Body of pancreas (tissue), 4 donors: ENCODE measurements around the gene SH3D21. TPM values are rescaled to one million over a fixed set of nuclear protein-coding genes. Genes with fewer than 3 reads are reported as not detected.

Source experiments
- ATAC-seq: fragments of 150-250 bp; one replicate; pipeline ENCODE4 v1.9.1; 2016
- DNase-seq, 4 donors: peaks; one replicate each; pipeline ENCODE4 v3.0.0-alpha.2; 2019
- H3K27ac ChIP-seq, 4 donors: fragments of 200-600 bp; sonication (generic); 1 replicate in 3 of 4; 2 replicates in 1 of 4; pipeline versions ENCODE4 v1.5.1 to v1.6.1; 2016 to 2019; ENCODE audit warnings: mild to moderate bottlenecking in 1 of 4, mixed read lengths in 1 of 4, moderate library complexity in 1 of 4
- H3K27me3 ChIP-seq, 2 donors: fragments of 200-600 bp; sonication (generic); one replicate each; pipeline ENCODE4 v1.6.0; 2016; ENCODE audit warnings: mild to moderate bottlenecking in 1 of 2
- H3K36me3 ChIP-seq, 2 donors: fragments of 200-600 bp; sonication (generic); replicated peaks in 1 of 2; 2 replicates each; pipeline ENCODE4 v1.5.1; 2016; ENCODE audit warnings: low read depth in 2 of 2; ENCODE audit not compliant: insufficient read depth in 1 of 2
- H3K4me1 ChIP-seq: fragments of 200-600 bp; sonication (generic); one replicate; pipeline ENCODE4 v1.6.0; 2016
- H3K4me3 ChIP-seq, 2 donors: fragments of 200-600 bp; sonication (generic); 1 replicate in 1 of 2; 2 replicates in 1 of 2; pipeline ENCODE4 v1.5.1; 2016 to 2019
- H3K9me3 ChIP-seq, 3 donors: fragments of 200-600 bp; sonication (generic); 1 replicate in 2 of 3; 2 replicates in 1 of 3; pipeline ENCODE4 v1.5.1; 2016
- POLR2A ChIP-seq, 3 donors: fragments of 450-650 bp; IDR thresholded peaks; one replicate each; pipeline ENCODE4 v1.6.1; 2016; ENCODE audit warnings: antibody characterized with exemption in 3 of 3, mild to moderate bottlenecking in 2 of 3
- WGBS, 2 donors: methylation state at CpG; one replicate each; pipeline ENCODE4 v1.1.5; 2017; 5-methylcytosine and 5-hydroxymethylcytosine counted together
- intact Hi-C: fragments of 100-400 bp; cut with DNase I; formaldehyde crosslinking; loops from one replicate; pipeline ENCODE4 v1.15.1; 2023
- total RNA-seq, 2 donors: library from RNA; depleted of rRNA; stranded (reverse); fragments of >200 nt; gene quantifications; one replicate each; pipeline ENCODE4 v1.1.0, GENCODE V29; 2016
- TF ChIP-seq, protein P1 (sequence below), 7 experiments: fragments of 450-650 bp in 4 of 7; fragments of 200-600 bp in 3 of 7; sonication (generic) in 3 of 7; IDR thresholded peaks; one replicate each; pipeline ENCODE4 v1.5.1; 2016 to 2019; ENCODE audit warnings: antibody characterized with exemption in 7 of 7

SH3D21 gene
- under 1 TPM; 0.33 to 0.52 TPM for total RNA-seq

DNA sequence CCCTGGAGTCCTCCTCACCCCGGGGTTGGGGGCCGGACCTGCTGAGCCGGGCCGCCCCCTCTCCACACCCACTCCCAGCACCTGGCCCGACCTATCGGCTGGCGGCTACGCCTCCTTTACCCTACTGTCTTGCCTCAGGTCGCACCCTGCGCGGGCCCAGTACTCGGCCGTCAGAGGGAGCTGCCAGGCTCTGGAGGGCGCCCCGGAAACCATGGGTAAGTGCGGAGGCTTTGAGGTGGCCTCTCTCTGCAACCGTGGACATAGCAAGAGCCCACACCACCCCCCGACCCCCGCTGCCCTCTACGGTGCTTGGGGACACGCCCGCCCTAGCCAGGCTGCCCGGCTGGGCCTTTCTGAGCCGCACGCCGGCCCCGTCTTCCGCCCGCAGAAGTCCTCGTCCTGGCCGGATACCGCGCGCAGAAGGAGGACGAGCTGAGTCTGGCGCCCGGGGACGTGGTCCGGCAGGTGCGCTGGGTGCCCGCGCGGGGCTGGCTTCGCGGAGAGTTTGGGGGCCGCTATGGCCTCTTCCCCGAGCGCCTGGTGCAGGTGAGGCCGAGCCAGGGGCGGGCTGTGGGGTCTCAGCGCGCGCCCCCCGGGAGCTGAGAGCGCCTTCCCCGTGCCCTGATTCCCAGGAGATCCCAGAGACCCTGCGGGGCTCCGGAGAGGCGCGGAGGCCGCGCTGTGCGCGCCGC is at the start of gene SH3D21:
TSS of gene SH3D21 (plus strand) at position 159 of the 692 bp plus-strand sequence. CDS start at position 212, 53 bp downstream.
- TF ChIP-seq, protein P1, sequence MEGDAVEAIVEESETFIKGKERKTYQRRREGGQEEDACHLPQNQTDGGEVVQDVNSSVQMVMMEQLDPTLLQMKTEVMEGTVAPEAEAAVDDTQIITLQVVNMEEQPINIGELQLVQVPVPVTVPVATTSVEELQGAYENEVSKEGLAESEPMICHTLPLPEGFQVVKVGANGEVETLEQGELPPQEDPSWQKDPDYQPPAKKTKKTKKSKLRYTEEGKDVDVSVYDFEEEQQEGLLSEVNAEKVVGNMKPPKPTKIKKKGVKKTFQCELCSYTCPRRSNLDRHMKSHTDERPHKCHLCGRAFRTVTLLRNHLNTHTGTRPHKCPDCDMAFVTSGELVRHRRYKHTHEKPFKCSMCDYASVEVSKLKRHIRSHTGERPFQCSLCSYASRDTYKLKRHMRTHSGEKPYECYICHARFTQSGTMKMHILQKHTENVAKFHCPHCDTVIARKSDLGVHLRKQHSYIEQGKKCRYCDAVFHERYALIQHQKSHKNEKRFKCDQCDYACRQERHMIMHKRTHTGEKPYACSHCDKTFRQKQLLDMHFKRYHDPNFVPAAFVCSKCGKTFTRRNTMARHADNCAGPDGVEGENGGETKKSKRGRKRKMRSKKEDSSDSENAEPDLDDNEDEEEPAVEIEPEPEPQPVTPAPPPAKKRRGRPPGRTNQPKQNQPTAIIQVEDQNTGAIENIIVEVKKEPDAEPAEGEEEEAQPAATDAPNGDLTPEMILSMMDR (IDR thresholded peaks at IDR 0.05), result peak in 4 of 7 experiments; percentile 1 to 20 (median 8)
- no peak for TF ChIP-seq POLR2A (IDR thresholded peaks at IDR 0.05)
- H3K36me3 ChIP-seq, result peaks cover 0 to 5% of the 10 kb centered on the region in 2 donors
- intact Hi-C loops, result no loop called here
- peaks cover 19% of the 10 kb centered on the region for H3K4me1 ChIP-seq
- H3K27me3 ChIP-seq, result no peaks in the 10 kb centered on the region
- 0 to 1% methylated on average over 4 to 61 of the region's 65 CpGs for WGBS, 2 donors
- H3K27ac ChIP-seq, result peak within 1 kb of the TSS; percentile 16 to 82 (median 54)
- ATAC-seq (peak; percentile 58), DNase-seq (peak; percentile 50 to 65 (median 54))
- H3K4me3 ChIP-seq, result peak within 1 kb of the TSS; percentile 20 to 63
- no peaks in the 10 kb centered on the region for H3K9me3 ChIP-seq

DNA sequence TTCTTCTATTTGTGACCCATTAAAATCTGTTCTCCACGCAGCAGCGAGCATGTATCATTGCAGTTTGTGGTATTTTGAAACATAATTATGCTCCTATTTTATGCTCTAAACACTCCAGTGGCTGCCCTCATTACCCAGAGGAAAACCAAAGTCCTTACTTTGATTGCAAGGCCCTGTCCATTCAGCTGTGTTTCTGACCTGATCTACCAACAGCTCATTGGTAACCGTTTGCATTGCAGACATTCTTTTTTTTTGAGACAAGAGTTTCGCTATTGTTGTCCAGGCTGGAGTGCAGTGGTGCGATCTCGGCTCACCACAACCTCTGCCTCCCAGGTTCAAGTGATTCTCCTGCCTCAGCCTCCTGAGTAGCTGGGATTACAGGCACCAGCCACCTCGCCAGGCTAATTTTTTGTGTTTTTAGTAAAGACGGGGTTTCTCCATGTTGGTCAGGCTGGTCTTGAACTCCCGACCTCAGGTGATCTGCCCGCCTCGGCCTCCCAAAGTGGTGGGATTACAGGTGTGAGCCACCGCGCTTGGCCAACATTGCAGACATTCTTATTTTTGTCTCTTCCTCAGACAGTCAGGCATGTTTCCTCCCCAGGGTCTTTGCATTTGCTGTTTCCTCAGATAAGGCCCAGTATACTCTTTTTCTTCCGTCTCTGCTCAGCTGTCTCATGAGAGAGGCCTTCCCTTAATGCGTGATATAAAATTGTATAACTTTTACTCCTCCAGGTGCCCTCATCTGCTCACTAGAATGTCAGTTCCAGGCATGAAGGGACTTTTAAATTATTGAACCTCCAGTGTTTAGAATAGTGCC is 49.4 kb upstream of the SH3D21 start:
- Histone ChIP-seq H3K36me3 (peaks cover 0 to 2% of the 10 kb centered on the region in 2 donors), H3K9me3 (no peaks in the 10 kb centered on the region), H3K4me1 (peaks cover 42% of the 10 kb centered on the region), H3K27ac (peak overlapping the region in 3 of 4 donors; percentile 71 to 84 (median 78)), H3K4me3 (no peak overlapping the region), H3K27me3 (no peaks in the 10 kb centered on the region)
- DNase-seq (no peak), ATAC-seq (no peak)
- TF ChIP-seq, protein P1 (IDR thresholded peaks at IDR 0.05), result no peak
- no peak for TF ChIP-seq POLR2A (IDR thresholded peaks at IDR 0.05)
- 77 to 86% methylated on average over 14 to 15 of the region's 15 CpGs for WGBS, 2 donors
- intact Hi-C loops, result no loop called here

DNA sequence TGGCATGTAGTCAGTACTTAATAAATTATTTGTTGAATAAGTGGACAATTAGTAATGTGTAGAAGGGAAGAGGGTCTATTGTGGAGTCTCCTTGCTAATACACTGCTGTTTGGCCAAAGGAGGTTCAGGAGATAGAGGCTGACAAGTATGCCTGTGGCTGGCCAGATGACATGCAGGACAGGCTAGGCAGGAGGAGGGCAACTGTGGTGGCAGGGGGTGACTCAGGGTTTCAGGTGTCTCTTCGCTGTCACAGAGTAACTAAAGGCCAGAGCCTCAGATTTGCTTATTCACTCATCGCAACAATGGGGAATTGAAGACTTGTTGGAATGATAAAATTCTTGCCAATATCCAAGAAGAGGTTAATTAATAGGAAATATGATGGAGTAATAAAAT is 48.8 kb upstream of the SH3D21 start:
- no peak for DNase-seq
- Histone ChIP-seq H3K4me1 (peaks cover 36% of the 10 kb centered on the region), H3K9me3 (no peaks in the 10 kb centered on the region), H3K4me3 (no peak overlapping the region), H3K27me3 (no peaks in the 10 kb centered on the region), H3K36me3 (peaks cover 0 to 2% of the 10 kb centered on the region in 2 donors), H3K27ac (peak overlapping the region; percentile 71 to 84 (median 76))
- intact Hi-C loops, result no loop called here
- TF ChIP-seq POLR2A (IDR thresholded peaks at IDR 0.05), result no peak
- TF ChIP-seq, protein P1 (IDR thresholded peaks at IDR 0.05), result no peak
- WGBS, 2 donors, result 93 to 100% methylated on average over 2 of the region's 2 CpGs
- no peak for ATAC-seq

DNA sequence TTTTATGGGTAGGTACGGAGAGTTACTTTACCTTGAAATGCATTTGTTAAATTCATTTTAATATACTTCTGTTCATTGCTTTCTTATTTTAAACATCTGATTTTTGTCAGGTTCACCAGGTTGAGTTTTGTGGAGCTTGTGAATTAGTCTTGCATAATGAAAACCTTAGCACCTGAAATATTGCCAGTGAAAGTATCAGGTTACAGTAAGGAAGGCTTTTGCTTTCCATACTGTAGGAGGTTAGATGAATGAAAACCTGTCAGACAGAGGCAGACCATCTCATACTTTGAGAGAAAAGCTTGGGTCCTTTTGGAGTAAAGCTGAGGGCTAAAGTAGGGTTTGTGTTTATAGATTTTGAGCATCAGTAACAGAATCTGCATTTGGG is 47.2 kb upstream of the SH3D21 start:
- Histone ChIP-seq H3K27ac (peak overlapping the region; percentile 71 to 84 (median 76)), H3K27me3 (no peaks in the 10 kb centered on the region), H3K4me1 (peaks cover 29% of the 10 kb centered on the region), H3K36me3 (peaks cover 0 to 2% of the 10 kb centered on the region in 2 donors), H3K4me3 (no peak overlapping the region), H3K9me3 (no peaks in the 10 kb centered on the region)
- ATAC-seq, result peak; percentile 70
- no peak for TF ChIP-seq POLR2A (IDR thresholded peaks at IDR 0.05)
- TF ChIP-seq, protein P1 (IDR thresholded peaks at IDR 0.05), result no peak
- intact Hi-C loops, result no loop called here
- DNase-seq, result no peak
- WGBS, 2 donors, result 17 to 35% methylated on average over 1 of the region's 1 CpG
